GM12878 (cell line): ENCODE results near the gene NT5DC3. TPM values are rescaled to one million over a fixed set of nuclear protein-coding genes. Genes with fewer than 3 reads are reported as not detected.

Source experiments
- ATAC-seq: fragments of 200-7000 bp; cut with Tn5 transposase; 3 replicates; pipeline ENCODE4 v1.9.1; 2020; ENCODE audit warnings: mild to moderate bottlenecking, moderate library complexity
- BruUV-seq: library from RNA; stranded (reverse); fragments of 400-500 nt; replicated peaks from 2 replicates; lab custom pipeline; 2021; lab: Mats Ljungman, UMichigan
- CTCF ChIA-PET: fragments of 300-600 bp; sonication (Branson Sonifier 250); formaldehyde crosslinking; extraction: SDS; loops from one replicate; lab custom pipeline; 2021; ENCODE audit warnings: inconsistent platforms; lab: Yijun Ruan, JAX
- POLR2A ChIA-PET: fragments of 350-600 bp; formaldehyde crosslinking; extraction: SDS; loops from one replicate; lab custom pipeline; 2021; ENCODE audit warnings: inconsistent platforms; lab: Charles Lee
- RAD21 ChIA-PET: fragments of 300-600 bp; sonication (Branson Sonifier 250); formaldehyde crosslinking; loops from one replicate; lab custom pipeline; 2023; ENCODE audit warnings: antibody characterized with exemption; ENCODE audit not compliant: unreplicated experiment; lab: Charles Lee
- SMC1A ChIA-PET: fragments of 300-600 bp; sonication (Branson Sonifier 250); formaldehyde crosslinking; loops from one replicate; lab custom pipeline; 2023; ENCODE audit not compliant: unreplicated experiment, uncharacterized antibody; lab: Charles Lee
- DNase-seq: peaks from one replicate; pipeline ENCODE4 v3.0.0-alpha.2; 2011; ENCODE audit warnings: low read depth, low spot score
- FAIRE-seq: peaks from 3 replicates; lab custom pipeline; 2011; peaks lifted over from hg19 to GRCh38; lab: Jason Lieb, UNC
- H2AFZ ChIP-seq: 2 replicates; pipeline ENCODE4 v1.6.0; 2011; ENCODE audit warnings: low read depth, low read length, control low read depth; ENCODE audit not compliant: control insufficient read depth
- H3K27ac ChIP-seq: 2 replicates; pipeline ENCODE4 v1.5.1; 2011; ENCODE audit warnings: control low read depth; ENCODE audit not compliant: control insufficient read depth, insufficient read depth
- H3K27me3 ChIP-seq, 2 experiments: replicated peaks in 1 of 2; 2 replicates each; pipeline versions ENCODE4 v1.6.0 to v1.6.1; 2011; ENCODE audit warnings: low read length in 1 of 2; ENCODE audit not compliant: control insufficient read depth in 2 of 2, insufficient read depth in 2 of 2
- H3K36me3 ChIP-seq, 2 experiments: 2 replicates each; pipeline ENCODE4 v1.5.1; 2011; ENCODE audit warnings: low read length in 1 of 2; ENCODE audit not compliant: control insufficient read depth in 2 of 2, insufficient read depth in 2 of 2
- H3K4me1 ChIP-seq: 2 replicates; pipeline ENCODE4 v1.6.1; 2011; ENCODE audit warnings: mild to moderate bottlenecking, low read length, moderate library complexity, mixed read lengths; ENCODE audit not compliant: control insufficient read depth, insufficient read depth
- H3K4me2 ChIP-seq: 2 replicates; pipeline ENCODE4 v1.6.0; 2011; ENCODE audit warnings: control low read depth; ENCODE audit not compliant: control insufficient read depth, insufficient read depth
- H3K4me3 ChIP-seq: fragments of 200-600 bp; sonication (generic); 2 replicates; pipeline ENCODE4 v1.5.1; 2016
- H3K79me2 ChIP-seq: 2 replicates; pipeline ENCODE4 v1.6.0; 2011; ENCODE audit warnings: low read length; ENCODE audit not compliant: control insufficient read depth, insufficient read depth
- H3K9ac ChIP-seq: 2 replicates; pipeline ENCODE4 v1.8.0; 2011; ENCODE audit warnings: low read length, control low read depth, mixed read lengths; ENCODE audit not compliant: control insufficient read depth, insufficient read depth
- H3K9me3 ChIP-seq: replicated peaks from 3 replicates; pipeline ENCODE4 v1.5.1; 2011; ENCODE audit warnings: mild to moderate bottlenecking, low read length; ENCODE audit not compliant: control insufficient read depth, insufficient read depth
- H4K20me1 ChIP-seq: 2 replicates; pipeline ENCODE4 v1.6.0; 2011; ENCODE audit not compliant: control insufficient read depth, insufficient read depth
- BCLAF1 ChIP-seq: fragments of 450-650 bp; IDR thresholded peaks from 2 replicates; pipeline ENCODE4 v1.6.1; 2017; ENCODE audit warnings: antibody characterized with exemption, mild to moderate bottlenecking, moderate library complexity
- CREM ChIP-seq: IDR thresholded peaks from 2 replicates; pipeline ENCODE4 v1.6.1; 2014; ENCODE audit warnings: antibody characterized with exemption, low read depth
- HDAC6 ChIP-seq: fragments of 200-600 bp; sonication (generic); IDR thresholded peaks from one replicate; pipeline ENCODE4 v1.8.0; 2017; ENCODE audit warnings: antibody characterized with exemption; ENCODE audit not compliant: unreplicated experiment
- HSF1 ChIP-seq: fragments of 150-350 bp; IDR thresholded peaks from 2 replicates; pipeline ENCODE4 v1.6.1; 2014; ENCODE audit warnings: mild to moderate bottlenecking, low read depth, low read length
- IKZF1 ChIP-seq: fragments of 450-650 bp; conservative IDR thresholded peaks from 2 replicates; pipeline ENCODE4 v1.6.1; 2017; ENCODE audit warnings: antibody characterized with exemption, mild to moderate bottlenecking
- MTA3 ChIP-seq: IDR thresholded peaks from 2 replicates; pipeline ENCODE4 v1.6.1; 2012; ENCODE audit warnings: low read length, inconsistent platforms, borderline replicate concordance
- RUNX3 ChIP-seq: IDR thresholded peaks from 2 replicates; pipeline ENCODE4 v1.6.1; 2012; ENCODE audit warnings: low read length, inconsistent platforms
- WRNIP1 ChIP-seq: IDR thresholded peaks from 2 replicates; pipeline ENCODE4 v1.6.1; 2011; ENCODE audit warnings: low read depth, low read length, improper control_type of control experiment, borderline replicate concordance
- ZBTB33 ChIP-seq: fragments of 450-650 bp; IDR thresholded peaks from 2 replicates; pipeline ENCODE4 v1.6.1; 2017; ENCODE audit warnings: mild to moderate bottlenecking
- ZNF384 ChIP-seq: IDR thresholded peaks from 2 replicates; pipeline ENCODE4 v1.6.1; 2012; ENCODE audit warnings: low read depth, mild to moderate bottlenecking, low read length, improper control_type of control experiment, borderline replicate concordance
- WGBS: methylation state at CpG from one replicate; pipeline ENCODE4 v1.1.6; 2016; ENCODE audit warnings: low lambda C conversion rate; ENCODE audit not compliant: insufficient replicate concordance, insufficient coverage; ENCODE audit errors: missing lambda C conversion rate; 5-methylcytosine and 5-hydroxymethylcytosine counted together
- in situ Hi-C: fragments of 300-500 bp; cut with MboI; formaldehyde crosslinking; loops from 9 replicates; pipeline ENCODE4 v1.14.3; 2018; ENCODE audit warnings: mixed read lengths
- intact Hi-C: fragments of 100-400 bp; cut with micrococcal nuclease; formaldehyde crosslinking; loops from one replicate; pipeline ENCODE4 v1.14.2; 2022; ENCODE audit not compliant: unreplicated experiment
- polyA plus RNA-seq, 11 experiments: library from polyadenylated mRNA; depleted of rRNA in 4 of 11; unstranded in 6 of 11; stranded (reverse) in 5 of 11; fragments of >200 nt; fragmentation: Nextera tagmentation in 4 of 11; fragmentation: Illumina TruSeq in 1 of 11; extraction: Ambion mirVana in 4 of 11; extraction: Trizol in 1 of 11; gene quantifications; 1 replicate in 1 of 11; 2 replicates in 10 of 11; pipeline versions ENCODE4 v1.2.1 to v1.2.3, GENCODE V29; 2011 to 2016; ENCODE audit warnings: inconsistent platforms in 2 of 11, missing spikeins in 2 of 11, low read depth in 1 of 11
- total RNA-seq, 4 experiments: library from RNA; depleted of rRNA in 3 of 4; stranded (reverse); fragments of >200 nt in 3 of 4; fragmentation: Illumina TruSeq in 1 of 4; extraction: Trizol in 1 of 4; gene quantifications; 2 replicates each; pipeline versions ENCODE4 v1.2.1 to v1.2.3, GENCODE V29; 2013 to 2021

The NT5DC3 gene
- total and polyA plus RNA-seq, 10 of the 15 experiments (the other 5 are each of a cell fraction or from before 2014, with no cell fraction given): 2.0 to 12.4 (median 5.9) TPM

GRCh38 chr12:103793046-103793445 is 48.0 kb downstream of the NT5DC3 start:
- intact Hi-C loops: no loop called here
- Histone ChIP-seq H3K79me2 (no peaks in the 10 kb centered on the region), H3K4me3 (no peak overlapping the region), H3K9ac (no peak overlapping the region), H4K20me1 (no peaks in the 10 kb centered on the region), H3K4me2 (no peak overlapping the region), H3K27me3 (no peaks in the 10 kb centered on the region), H3K9me3 (no peaks in the 10 kb centered on the region), H3K36me3 (peaks cover 3 to 5% of the 10 kb centered on the region in 2 experiments; a peak in 3 of 4 replicates), H3K4me1 (no peaks in the 10 kb centered on the region), H2AFZ (no peak overlapping the region), H3K27ac (no peak overlapping the region)
- no TSS peak for BruUV-seq
- CTCF ChIA-PET: interaction anchor here (0.7 kb wide), 1 partner anchor 12 kb away, joined by 3 read pairs; no protein-coding TSS in a partner anchor
- TF ChIP-seq HSF1 (no peak), HDAC6 (no peak), WRNIP1 (no peak)
- WGBS: 88% methylated on average over 3 of the region's 3 CpGs
- in situ Hi-C loops: no loop called here
- no peak for ATAC-seq
- no peak for DNase-seq
- RAD21 ChIA-PET: no interaction called here
- FAIRE-seq: no peak
- SMC1A ChIA-PET: interaction anchor here (1.2 kb wide), 2 partner anchors 8 to 19 kb away, joined by 3 read pairs; no protein-coding TSS in a partner anchor
- POLR2A ChIA-PET: interaction anchor here (0.6 kb wide), 1 partner anchor 271 kb away, joined by 3 read pairs; no protein-coding TSS in a partner anchor

- no peak for DNase-seq
- no TSS peak for BruUV-seq
- H3K9ac ChIP-seq: no peak overlapping the region
- no peak overlapping the region for H3K4me2 ChIP-seq
- peaks cover 0 to 3% of the 10 kb centered on the region in 2 experiments; a peak in 3 of 4 replicates for H3K36me3 ChIP-seq
- H3K9me3 ChIP-seq: no peaks in the 10 kb centered on the region
- H2AFZ ChIP-seq: no peak overlapping the region
- H3K79me2 ChIP-seq: no peaks in the 10 kb centered on the region
- ChIA-PET POLR2A (no interaction called here), CTCF (interaction anchor here (1.2 kb wide), 1 partner anchor 18 kb away, joined by 4 read pairs; no protein-coding TSS in a partner anchor), SMC1A (no interaction called here), RAD21 (no interaction called here)
- WGBS: 87% methylated on average over 10 of the region's 10 CpGs
- ATAC-seq: no peak
- H3K27me3 ChIP-seq: no peaks in the 10 kb centered on the region
- no peak overlapping the region for H3K27ac ChIP-seq
- no peaks in the 10 kb centered on the region for H3K4me1 ChIP-seq
- intact Hi-C loops (no loop called here), in situ Hi-C loops (no loop called here)
- no peak overlapping the region for H3K4me3 ChIP-seq
- no peaks in the 10 kb centered on the region for H4K20me1 ChIP-seq
- FAIRE-seq: no peak
- TF ChIP-seq RUNX3 (no peak), BCLAF1 (no peak), IKZF1 (no peak), ZNF384 (no peak), ZBTB33 (no peak), CREM (no peak), MTA3 (no peak)
Observed at GRCh38 chr12:103791350-103791920, 49.6 kb downstream of the NT5DC3 start.
